ENCODE results near the gene RBL2.

The RBL2 gene

GRCh38 chr16:53433509-53433908 lies 762 bp upstream of the RBL2 start:
- no peak for TF ChIP-seq CTCF (IDR thresholded peaks at IDR 0.05; ENCODE audit: poor library complexity, severe bottlenecking)
- no peaks in the 10 kb centered on the region for H3K36me3 ChIP-seq (ENCODE audit: low read depth)
- H3K4me1 ChIP-seq (ENCODE audit: insufficient read depth, poor library complexity, severe bottlenecking) = no peaks in the 10 kb centered on the region
- no peak for ATAC-seq (ENCODE audit: low read depth)
- no peaks in the 10 kb centered on the region for H3K27me3 ChIP-seq (ENCODE audit: insufficient read depth, poor library complexity, severe bottlenecking)
- H3K9me3 ChIP-seq (ENCODE audit: severe bottlenecking) = no peaks in the 10 kb centered on the region
- peak overlapping the region; percentile 54 for H3K27ac ChIP-seq (ENCODE audit: poor library complexity, severe bottlenecking)
- peak overlapping the region; percentile 97 for H3K4me3 ChIP-seq (ENCODE audit: severe bottlenecking)
- DNase-seq (ENCODE audit: low spot score) = no peak

- no peak for TF ChIP-seq CTCF (IDR thresholded peaks at IDR 0.05; ENCODE audit: poor library complexity, severe bottlenecking)
- H3K27me3 ChIP-seq (ENCODE audit: insufficient read depth, poor library complexity, severe bottlenecking) = no peaks in the 10 kb centered on the region
- peaks cover 1% of the 10 kb centered on the region for H3K36me3 ChIP-seq (ENCODE audit: low read depth)
- ATAC-seq (ENCODE audit: low read depth) = peak; percentile 8; the same call in 1 of the 3 replicates
- H3K4me3 ChIP-seq (ENCODE audit: severe bottlenecking) = peak overlapping the region; percentile 97
- no peak for DNase-seq (ENCODE audit: low spot score)
- H3K4me1 ChIP-seq (ENCODE audit: insufficient read depth, poor library complexity, severe bottlenecking) = no peaks in the 10 kb centered on the region
- peak overlapping the region; percentile 54 for H3K27ac ChIP-seq (ENCODE audit: poor library complexity, severe bottlenecking)
- no peaks in the 10 kb centered on the region for H3K9me3 ChIP-seq (ENCODE audit: severe bottlenecking)
Measured at GRCh38 chr16:53433930-53434376, 318 bp upstream of the RBL2 start.

DNA sequence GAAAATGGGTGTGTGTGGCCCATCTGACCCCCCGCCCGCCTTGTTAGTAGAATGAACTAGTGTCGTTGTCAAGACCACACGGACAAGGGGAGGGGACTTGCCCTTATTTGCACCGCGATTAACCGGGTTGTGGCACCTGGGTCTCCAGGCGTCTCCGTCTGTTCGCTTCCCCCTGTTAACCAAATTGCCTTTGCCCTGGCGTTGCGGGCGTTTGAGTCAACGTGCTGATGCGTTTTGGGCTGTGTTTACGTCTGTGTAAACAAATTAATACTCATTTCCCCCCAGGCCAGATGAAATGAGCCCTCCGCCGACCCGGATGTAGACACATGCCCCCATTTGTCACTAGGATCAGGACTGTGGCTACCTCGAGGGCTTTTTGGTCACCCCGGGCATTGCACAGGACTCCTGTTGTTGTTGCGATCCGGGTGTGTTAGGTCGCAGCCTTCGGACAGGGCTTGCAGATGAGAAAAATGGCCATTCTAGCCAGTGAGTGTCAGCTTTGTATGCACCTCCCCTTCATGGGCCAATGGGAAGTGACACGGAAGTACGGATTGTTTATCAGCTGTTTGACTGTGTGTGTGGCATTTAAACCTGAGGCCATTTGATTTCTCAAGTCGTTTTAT lies 906 bp downstream of the RBL2 start:
- Histone ChIP-seq H3K9me3 (ENCODE audit: severe bottlenecking) (no peaks in the 10 kb centered on the region), H3K27ac (ENCODE audit: poor library complexity, severe bottlenecking) (peak overlapping the region; percentile 54), H3K36me3 (ENCODE audit: low read depth) (peaks cover 11% of the 10 kb centered on the region), H3K27me3 (ENCODE audit: insufficient read depth, poor library complexity, severe bottlenecking) (no peaks in the 10 kb centered on the region), H3K4me3 (ENCODE audit: severe bottlenecking) (peak overlapping the region; percentile 97), H3K4me1 (ENCODE audit: insufficient read depth, poor library complexity, severe bottlenecking) (no peaks in the 10 kb centered on the region)
- no peak for TF ChIP-seq CTCF (IDR thresholded peaks at IDR 0.05; ENCODE audit: poor library complexity, severe bottlenecking)
- peak; percentile 79 for ATAC-seq (ENCODE audit: low read depth)
- peak; percentile 61 for DNase-seq (ENCODE audit: low spot score)

DNA sequence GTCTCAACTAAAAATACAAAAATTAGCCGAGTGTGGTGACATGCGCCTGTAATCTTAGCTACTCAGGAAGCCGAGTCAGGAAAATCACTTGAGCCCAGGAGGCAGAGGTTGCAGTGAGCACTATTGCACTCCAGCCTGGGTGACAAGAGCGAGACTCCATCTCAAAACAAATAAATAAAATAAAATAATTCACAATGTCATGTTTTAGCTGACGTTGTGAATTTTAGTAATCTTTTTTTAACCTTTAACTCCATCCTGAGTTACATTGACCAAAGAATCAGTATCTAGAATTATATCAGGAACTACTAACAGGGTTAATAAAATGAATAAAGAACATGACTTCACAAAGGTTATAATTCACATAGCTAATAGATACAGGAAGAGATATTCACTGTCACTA lies 5.9 kb downstream of the RBL2 start:
- DNase-seq (ENCODE audit: low spot score) = no peak
- Histone ChIP-seq H3K4me1 (ENCODE audit: insufficient read depth, poor library complexity, severe bottlenecking) (no peaks in the 10 kb centered on the region), H3K27me3 (ENCODE audit: insufficient read depth, poor library complexity, severe bottlenecking) (no peaks in the 10 kb centered on the region), H3K9me3 (ENCODE audit: severe bottlenecking) (no peaks in the 10 kb centered on the region), H3K4me3 (ENCODE audit: severe bottlenecking) (no peak overlapping the region), H3K27ac (ENCODE audit: poor library complexity, severe bottlenecking) (no peak overlapping the region), H3K36me3 (ENCODE audit: low read depth) (peaks cover 49% of the 10 kb centered on the region)
- no peak for ATAC-seq (ENCODE audit: low read depth)
- no peak for TF ChIP-seq CTCF (IDR thresholded peaks at IDR 0.05; ENCODE audit: poor library complexity, severe bottlenecking)

DNA sequence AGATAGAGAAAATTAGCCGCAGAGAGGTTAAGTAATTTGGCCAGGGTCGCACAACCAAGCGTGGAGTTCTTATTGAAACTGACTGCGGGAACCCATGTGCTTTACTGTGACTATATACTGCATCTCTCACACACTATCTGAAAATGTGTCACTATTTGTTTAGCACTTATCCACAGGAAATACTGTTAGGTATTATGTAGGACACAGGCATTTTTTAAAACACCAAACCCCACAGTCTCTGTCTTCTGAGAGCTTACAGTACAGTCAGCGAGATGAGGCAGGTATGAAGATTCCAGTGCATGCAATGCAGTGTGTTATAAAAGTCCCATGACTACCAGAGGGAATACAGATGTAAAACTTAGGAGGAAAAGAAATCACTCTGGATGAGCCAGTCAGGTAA lies 11.3 kb downstream of the RBL2 start:
- no peak for TF ChIP-seq CTCF (IDR thresholded peaks at IDR 0.05; ENCODE audit: poor library complexity, severe bottlenecking)
- no peaks in the 10 kb centered on the region for H3K9me3 ChIP-seq (ENCODE audit: severe bottlenecking)
- H3K27ac ChIP-seq (ENCODE audit: poor library complexity, severe bottlenecking) = no peak overlapping the region
- peak; percentile 29; the same call in 1 of the 3 replicates for ATAC-seq (ENCODE audit: low read depth)
- peaks cover 73% of the 10 kb centered on the region for H3K36me3 ChIP-seq (ENCODE audit: low read depth)
- no peak for DNase-seq (ENCODE audit: low spot score)
- H3K27me3 ChIP-seq (ENCODE audit: insufficient read depth, poor library complexity, severe bottlenecking) = no peaks in the 10 kb centered on the region
- no peak overlapping the region for H3K4me3 ChIP-seq (ENCODE audit: severe bottlenecking)
- H3K4me1 ChIP-seq (ENCODE audit: insufficient read depth, poor library complexity, severe bottlenecking) = no peaks in the 10 kb centered on the region
